Astrocyte (in vitro differentiated cells and primary cell): ENCODE results near the gene GPR180.

Experiments used
- EZH2 ChIP-seq: IDR thresholded peaks from 2 replicates; pipeline ENCODE4 v1.6.1; 2012; ENCODE audit warnings: mild to moderate bottlenecking, low read length, inconsistent platforms; ENCODE audit not compliant: insufficient read depth
- TF ChIP-seq, protein P1 (sequence below): IDR thresholded peaks from 2 replicates; pipeline ENCODE4 v1.5.1; 2011; ENCODE audit warnings: low read depth, mild to moderate bottlenecking, inconsistent platforms, low read length, moderate library complexity; ENCODE audit not compliant: insufficient read depth

DNA sequence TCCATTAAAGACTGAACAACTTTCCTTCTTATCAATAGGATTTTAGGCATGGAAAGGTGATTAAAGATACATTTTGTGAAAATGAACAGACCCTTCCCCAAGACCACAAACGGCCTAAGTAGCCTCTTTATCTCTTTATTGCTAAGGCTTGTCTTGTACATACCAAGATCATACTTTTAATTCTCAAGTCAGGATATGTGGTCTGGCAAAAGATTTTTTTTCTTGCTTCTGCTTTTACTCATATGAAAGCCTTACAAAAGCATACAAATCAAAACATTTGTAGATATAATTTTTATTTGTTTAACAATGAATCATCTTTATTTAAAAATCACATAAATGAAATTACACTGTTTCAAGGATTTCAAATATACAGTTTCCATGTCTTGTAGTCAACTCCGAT, 41.5 kb upstream of the GPR180 start:
- TF ChIP-seq, protein P1, sequence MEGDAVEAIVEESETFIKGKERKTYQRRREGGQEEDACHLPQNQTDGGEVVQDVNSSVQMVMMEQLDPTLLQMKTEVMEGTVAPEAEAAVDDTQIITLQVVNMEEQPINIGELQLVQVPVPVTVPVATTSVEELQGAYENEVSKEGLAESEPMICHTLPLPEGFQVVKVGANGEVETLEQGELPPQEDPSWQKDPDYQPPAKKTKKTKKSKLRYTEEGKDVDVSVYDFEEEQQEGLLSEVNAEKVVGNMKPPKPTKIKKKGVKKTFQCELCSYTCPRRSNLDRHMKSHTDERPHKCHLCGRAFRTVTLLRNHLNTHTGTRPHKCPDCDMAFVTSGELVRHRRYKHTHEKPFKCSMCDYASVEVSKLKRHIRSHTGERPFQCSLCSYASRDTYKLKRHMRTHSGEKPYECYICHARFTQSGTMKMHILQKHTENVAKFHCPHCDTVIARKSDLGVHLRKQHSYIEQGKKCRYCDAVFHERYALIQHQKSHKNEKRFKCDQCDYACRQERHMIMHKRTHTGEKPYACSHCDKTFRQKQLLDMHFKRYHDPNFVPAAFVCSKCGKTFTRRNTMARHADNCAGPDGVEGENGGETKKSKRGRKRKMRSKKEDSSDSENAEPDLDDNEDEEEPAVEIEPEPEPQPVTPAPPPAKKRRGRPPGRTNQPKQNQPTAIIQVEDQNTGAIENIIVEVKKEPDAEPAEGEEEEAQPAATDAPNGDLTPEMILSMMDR, result no peak
- TF ChIP-seq EZH2, result no peak
